ENCODE results near the gene SPTBN4.
"Not testable (repeated sequence)": the region's sequence is repeated elsewhere in the genome, so short reads cannot be mapped to it uniquely, and the experiment has no call there.

Gene SPTBN4

GRCh38 chr19:40465025-40465556 is 1.7 kb upstream of the SPTBN4 start:
- DNase-seq (ENCODE audit: low read depth): no peak

- DNase-seq (ENCODE audit: low read depth): peak; percentile 99
These were observed 1.1 kb upstream of the SPTBN4 start, which contains the start of gene BLVRB for GRCh38 chr19:40465557-40466218. TSS of gene BLVRB (minus strand) at chr19:40465745. CDS start at chr19:40465688, 57 bp downstream.

DNA sequence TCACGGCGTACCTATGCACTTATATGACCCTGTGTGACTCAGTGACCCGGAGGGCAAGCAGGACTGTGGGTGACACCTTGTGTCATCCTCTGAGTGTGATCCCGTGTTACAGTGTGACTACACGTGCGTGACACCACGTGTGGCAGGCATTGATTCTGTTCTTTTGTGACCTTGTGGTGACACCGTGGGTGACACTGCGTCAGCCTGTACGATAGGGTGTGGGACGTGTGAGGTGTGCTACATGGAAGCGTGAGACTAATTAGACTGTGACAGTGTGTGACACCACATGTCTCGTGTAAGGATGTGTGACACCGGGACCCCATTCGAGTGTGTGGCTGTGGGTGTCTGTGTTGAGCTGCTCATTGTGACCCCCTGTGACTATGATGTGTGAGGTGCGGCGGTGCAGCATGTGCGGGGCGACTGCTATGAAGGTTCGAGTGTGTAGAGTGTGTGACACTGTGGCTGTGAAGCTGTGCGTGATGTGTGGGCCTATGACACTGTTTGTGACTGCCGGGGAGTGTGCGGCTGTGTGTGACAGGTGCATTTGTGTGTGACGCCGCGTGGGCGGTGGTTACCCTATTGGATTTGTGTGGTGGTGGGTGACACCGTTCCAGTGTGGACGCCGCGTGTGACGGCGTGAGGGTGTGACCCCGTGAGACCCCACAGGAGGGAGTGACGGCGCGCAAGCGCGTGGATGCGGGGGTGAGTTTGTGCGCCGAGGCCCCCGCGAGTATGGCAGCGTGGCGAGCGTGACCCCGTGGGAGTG is 399 bp upstream of the SPTBN4 start:
- peak; percentile 47 for DNase-seq (ENCODE audit: low read depth)

GRCh38 chr19:40469011-40469410 is 2.2 kb downstream of the SPTBN4 start:
- DNase-seq (ENCODE audit: low read depth): no peak

GRCh38 chr19:40471111-40471510 is 4.3 kb downstream of the SPTBN4 start:
- DNase-seq (ENCODE audit: low read depth): no peak

DNA sequence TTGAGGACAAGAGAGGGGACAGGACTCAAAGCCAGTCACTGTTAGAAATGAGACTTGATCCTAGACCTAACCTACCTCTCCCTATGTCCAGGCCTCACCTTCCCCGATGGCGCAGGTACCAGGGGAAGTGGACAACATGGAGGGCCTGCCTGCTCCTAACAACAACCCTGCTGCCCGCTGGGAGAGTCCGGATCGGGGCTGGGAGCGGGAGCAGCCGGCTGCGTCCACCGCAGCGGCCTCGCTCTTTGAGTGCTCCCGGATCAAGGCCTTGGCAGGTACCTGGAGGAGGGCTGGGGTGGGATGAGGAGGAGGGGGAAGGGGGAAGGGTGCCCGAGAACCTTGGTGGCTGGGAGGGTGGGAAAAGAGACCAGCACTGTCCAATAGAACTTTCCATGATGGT is 5.7 kb downstream of the SPTBN4 start:
- no peak for DNase-seq (ENCODE audit: low read depth)

DNA sequence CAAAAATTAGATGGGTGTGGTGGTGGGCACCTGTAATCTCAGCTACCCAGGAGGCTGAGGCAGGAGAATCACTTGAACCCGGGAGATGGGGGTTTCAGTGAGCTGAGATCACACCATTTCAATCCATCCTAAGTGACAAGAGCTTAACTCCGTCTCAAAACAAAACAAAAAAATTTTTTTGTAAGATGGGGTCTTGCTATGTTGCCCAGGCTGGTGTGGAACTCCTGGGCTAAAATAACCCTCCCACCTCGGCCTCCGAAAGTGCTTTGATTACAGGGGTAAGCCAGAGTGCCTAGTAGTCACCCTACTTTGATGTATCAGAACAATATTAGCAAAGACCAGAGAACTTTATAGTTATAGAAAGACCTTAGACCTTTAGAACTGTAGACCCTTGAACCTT is 7.9 kb downstream of the SPTBN4 start:
- DNase-seq (ENCODE audit: low read depth): no peak

DNA sequence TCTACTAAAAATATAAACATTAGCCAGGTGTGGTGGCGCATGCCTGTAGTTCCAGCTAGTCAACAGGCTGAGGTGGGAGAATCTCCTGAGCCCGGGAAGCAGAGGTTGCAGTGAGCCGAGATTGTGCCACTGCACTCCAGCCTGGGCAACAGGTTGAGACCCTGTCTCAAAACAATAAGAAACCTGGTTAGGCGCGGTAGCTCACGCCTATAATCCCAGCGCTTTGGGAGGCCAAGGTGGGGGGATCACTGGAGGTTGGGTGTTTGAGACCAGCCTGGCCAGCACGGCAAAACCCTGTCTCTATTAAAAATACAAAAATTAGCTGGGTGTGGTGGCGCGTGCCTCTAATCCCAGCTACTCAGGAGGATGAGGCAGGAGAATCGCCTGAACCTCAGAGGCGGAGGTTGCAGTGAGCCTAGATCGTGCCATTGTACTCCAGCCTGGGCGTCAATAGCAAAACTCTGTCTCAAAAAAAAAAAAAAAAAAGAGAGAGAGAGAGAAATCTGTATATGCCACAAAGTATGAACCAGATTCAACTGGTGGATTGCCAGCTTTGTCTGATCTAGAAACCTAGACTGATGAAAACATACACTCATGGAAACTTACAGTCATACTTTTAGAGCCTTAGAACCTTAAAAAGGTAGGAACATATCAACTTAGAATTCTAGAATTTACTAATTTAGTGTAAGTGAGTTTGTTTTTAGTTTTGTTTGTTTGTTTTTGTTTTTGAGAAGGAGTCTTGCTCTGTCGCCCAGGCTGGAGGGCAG is 9.3 kb downstream of the SPTBN4 start:
- DNase-seq (ENCODE audit: low read depth): not testable (repeated sequence)

DNA sequence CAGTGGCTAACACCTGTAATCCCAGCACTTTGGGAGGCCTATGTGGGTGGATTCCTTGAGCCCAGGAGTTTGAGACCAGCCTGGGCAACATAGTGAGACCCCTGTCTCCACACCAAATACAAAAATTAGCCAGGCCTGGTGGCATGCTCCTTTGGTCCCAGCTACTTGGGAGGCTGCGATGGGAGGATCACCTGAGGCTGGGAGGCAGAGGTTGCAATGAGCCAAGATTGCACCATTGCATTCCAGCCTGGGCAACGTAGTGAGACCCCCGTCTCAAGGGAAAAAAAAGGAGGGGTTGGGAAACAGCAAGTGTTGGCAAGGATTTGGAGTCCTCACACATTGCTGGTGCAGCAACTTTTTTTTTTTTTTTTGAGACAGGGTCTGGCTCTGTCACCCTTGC is 19.2 kb downstream of the SPTBN4 start:
- no peak for DNase-seq (ENCODE audit: low read depth)

GRCh38 chr19:40489882-40490230 is 23.1 kb downstream of the SPTBN4 start:
- no peak for DNase-seq (ENCODE audit: low read depth)

DNA sequence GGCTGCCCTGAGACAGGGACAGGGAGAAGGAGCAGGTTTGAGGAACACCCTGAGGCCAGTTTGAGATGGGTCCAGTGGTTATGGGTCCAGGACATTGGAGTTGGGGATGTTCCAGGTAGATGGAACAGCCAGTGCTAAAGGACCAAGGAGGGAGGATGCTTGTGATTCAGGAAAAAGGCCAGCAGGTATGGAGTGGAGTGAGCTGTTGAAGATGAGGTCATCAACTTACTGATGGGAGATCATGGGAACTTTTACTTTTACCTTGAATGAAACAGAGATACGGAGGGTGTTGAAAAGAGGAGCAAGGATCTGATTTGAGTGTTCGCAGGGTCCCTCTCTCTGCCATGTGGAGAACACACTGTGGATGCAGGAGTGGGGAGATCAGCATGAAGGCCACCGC is 25.5 kb downstream of the SPTBN4 start:
- DNase-seq (ENCODE audit: low read depth): no peak

DNA sequence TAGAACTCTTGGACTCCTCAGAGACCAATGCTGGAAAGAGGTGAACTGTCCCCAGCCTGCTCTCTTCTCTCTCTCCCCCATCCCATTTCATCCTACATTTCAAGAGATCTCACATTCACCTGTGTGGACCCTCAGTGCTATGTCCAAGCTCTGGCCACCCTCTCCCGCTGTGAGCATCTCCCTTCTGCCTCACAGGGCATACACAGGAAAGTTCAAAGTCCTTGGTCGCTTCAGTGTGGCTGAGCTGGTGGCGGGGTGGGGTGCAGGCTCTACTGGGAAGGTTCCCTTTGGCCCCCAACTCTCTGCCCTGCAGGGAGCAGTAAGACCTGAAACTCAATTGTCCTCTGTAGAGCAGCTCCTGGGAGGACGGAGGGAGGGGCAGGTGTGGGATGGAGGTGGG is 27.0 kb downstream of the SPTBN4 start:
- DNase-seq (ENCODE audit: low read depth): no peak

GRCh38 chr19:40494191-40494838 is 27.5 kb downstream of the SPTBN4 start:
- no peak for DNase-seq (ENCODE audit: low read depth)

GRCh38 chr19:40497214-40497613 is 30.4 kb downstream of the SPTBN4 start:
- no peak for DNase-seq (ENCODE audit: low read depth)

DNA sequence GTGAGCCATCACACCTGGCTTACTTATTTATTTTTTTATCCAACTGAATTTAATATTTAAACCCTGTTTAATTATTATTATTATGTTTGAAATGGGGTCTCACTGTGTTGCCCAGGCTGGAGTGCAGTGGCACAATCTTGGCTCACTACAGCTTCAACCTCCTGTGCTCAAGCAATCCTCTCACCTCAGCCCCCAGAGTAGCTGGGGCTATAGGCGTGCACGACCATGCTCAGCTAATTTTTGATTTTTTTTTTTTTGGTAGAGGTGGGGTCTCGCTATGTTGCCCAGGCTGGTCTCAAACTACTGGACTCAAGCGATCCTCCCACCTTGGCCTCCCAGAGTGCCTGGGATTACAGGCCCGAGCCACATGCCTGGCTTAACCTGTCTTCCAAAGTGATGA is 32.5 kb downstream of the SPTBN4 start:
- no peak for DNase-seq (ENCODE audit: low read depth)

- DNase-seq (ENCODE audit: low read depth): not testable (repeated sequence)
These were observed 34.1 kb downstream of the SPTBN4 start for GRCh38 chr19:40500678-40501530.

DNA sequence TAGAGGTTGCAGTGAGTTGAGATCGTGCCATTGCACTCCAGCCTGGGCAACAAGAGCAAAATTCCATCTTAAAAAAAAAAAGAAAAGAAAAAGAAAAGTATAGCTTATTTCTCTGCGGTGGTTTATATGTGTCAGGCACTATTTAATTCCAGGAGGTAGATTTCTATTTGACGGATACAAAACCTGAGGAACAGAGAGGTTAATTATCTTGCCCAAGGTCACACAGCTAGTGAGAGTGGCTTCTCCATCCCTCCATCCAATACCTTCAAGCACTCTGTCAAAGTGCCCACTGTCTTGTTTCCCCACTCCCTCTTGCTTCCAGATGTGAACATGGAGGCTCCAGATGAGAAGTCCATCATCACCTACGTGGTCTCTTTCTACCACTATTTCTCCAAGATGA is 34.8 kb downstream of the SPTBN4 start:
- DNase-seq (ENCODE audit: low read depth): no peak

DNA sequence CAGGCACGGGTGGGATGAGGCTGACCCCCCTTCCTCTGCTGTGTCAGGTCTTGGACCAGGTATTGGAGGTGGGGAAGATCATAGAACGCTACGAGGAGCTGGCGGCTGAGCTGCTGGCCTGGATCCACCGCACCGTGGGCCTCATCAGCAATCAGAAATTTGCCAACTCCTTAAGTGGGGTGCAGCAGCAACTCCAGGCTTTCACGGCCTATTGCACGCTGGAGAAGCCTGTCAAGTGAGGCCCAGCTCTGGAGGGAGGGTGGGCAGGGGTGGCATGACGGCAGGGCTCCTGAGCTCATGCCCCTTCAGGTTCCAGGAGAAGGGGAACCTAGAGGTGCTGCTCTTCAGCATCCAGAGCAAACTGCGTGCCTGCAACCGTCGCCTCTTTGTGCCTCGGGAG is 35.3 kb downstream of the SPTBN4 start:
- no peak for DNase-seq (ENCODE audit: low read depth)

GRCh38 chr19:40502647-40503319 is 36.0 kb downstream of the SPTBN4 start:
- DNase-seq (ENCODE audit: low read depth): no peak

- DNase-seq (ENCODE audit: low read depth): no peak
These were observed 36.5 kb downstream of the SPTBN4 start for GRCh38 chr19:40503320-40503695.

DNA sequence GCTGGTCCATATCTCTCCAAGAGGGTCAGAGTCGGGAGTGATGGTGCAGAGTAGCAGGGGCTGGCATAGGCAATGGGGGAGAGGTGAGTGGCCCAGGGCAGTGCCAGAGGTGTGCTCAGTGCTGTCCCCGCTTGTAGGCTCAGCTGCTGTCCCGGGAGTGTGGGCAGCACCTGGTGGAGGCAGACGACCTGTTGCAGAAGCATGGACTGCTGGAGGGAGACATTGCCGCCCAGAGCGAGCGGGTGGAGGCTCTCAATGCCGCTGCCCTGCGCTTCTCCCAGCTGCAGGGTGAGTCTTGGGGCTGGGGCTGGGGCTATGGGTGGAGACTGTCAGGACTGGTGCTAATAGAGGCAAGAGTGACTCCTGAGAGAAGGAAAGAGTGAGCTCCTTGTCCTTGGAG is 39.3 kb downstream of the SPTBN4 start:
- no peak for DNase-seq (ENCODE audit: low read depth)

Data from stimulated activated CD8-positive, alpha-beta memory T cell treated with anti-CD3 and anti-CD28 coated beads, Interleukin-7, amount 100 ng/mL, for 24 hours (primary cell).